Osteocyte (in vitro differentiated cells): ENCODE data around the gene CRB3. TPM values are rescaled to one million over a fixed set of nuclear protein-coding genes. Genes with fewer than 3 reads are reported as not detected.

ENCODE experiments used
- DNase-seq: peaks from one replicate; pipeline ENCODE4 v3.0.0; 2021; ENCODE audit warnings: mixed read lengths; ENCODE audit not compliant: unreplicated experiment; ENCODE audit errors: extremely low spot score
- H3K27ac Mint-ChIP-seq: one replicate; pipeline ENCODE4 v1.8.0; 2021; ENCODE audit warnings: mild to moderate bottlenecking, mixed read lengths; ENCODE audit not compliant: unreplicated experiment
- H3K27me3 Mint-ChIP-seq: one replicate; pipeline ENCODE4 v1.8.0; 2021; ENCODE audit warnings: mixed read lengths; ENCODE audit not compliant: unreplicated experiment
- H3K36me3 Mint-ChIP-seq: one replicate; pipeline ENCODE4 v1.8.0; 2021; ENCODE audit warnings: mixed read lengths; ENCODE audit not compliant: unreplicated experiment
- H3K4me1 Mint-ChIP-seq: one replicate; pipeline ENCODE4 v1.8.0; 2021; ENCODE audit warnings: mixed read lengths; ENCODE audit not compliant: unreplicated experiment
- H3K4me3 Mint-ChIP-seq: one replicate; pipeline ENCODE4 v1.8.0; 2021; ENCODE audit warnings: mild to moderate bottlenecking, moderate library complexity, mixed read lengths; ENCODE audit not compliant: unreplicated experiment
- H3K9me3 Mint-ChIP-seq: one replicate; pipeline ENCODE4 v1.8.0; 2021; ENCODE audit warnings: mixed read lengths; ENCODE audit not compliant: unreplicated experiment
- total RNA-seq: library from RNA; stranded (reverse); gene quantifications from 2 replicates; pipeline ENCODE4 v1.2.1, GENCODE V29; 2021
- TF ChIP-seq, protein P1 (sequence below): fragments of 200-600 bp; sonication (generic); IDR thresholded peaks from 2 replicates; pipeline ENCODE4 v1.5.0; 2021; ENCODE audit warnings: antibody characterized with exemption, mild to moderate bottlenecking, moderate library complexity

CRB3 gene
- total RNA-seq, 1 donor from 2014 or later: not detected

DNA sequence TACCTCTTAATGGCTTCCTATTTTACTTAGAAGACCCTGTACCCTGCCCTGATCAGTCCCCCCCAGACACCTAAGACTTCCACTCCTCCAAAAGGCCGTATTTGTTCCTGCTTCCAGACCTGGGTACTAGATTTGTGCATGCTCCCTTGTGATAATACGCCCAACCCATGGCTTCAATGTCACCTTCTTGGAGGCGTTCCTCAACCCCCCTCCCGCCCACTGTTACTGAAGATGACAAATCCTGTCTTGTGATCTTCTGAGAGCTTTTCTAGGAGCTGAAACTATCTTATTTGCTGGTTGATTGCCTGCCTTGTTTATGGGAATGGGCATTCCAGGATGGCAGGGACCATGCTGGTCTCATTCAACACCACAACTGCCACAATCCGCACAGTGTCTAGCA, 13.9 kb upstream of the CRB3 start:
- Mint-ChIP-seq H3K9me3 (peaks cover 8% of the 10 kb centered on the region), H3K36me3 (peaks cover 50% of the 10 kb centered on the region), H3K27me3 (no peaks in the 10 kb centered on the region), H3K4me1 (no peaks in the 10 kb centered on the region), H3K27ac (no peak overlapping the region), H3K4me3 (no peak overlapping the region)
- TF ChIP-seq, protein P1, sequence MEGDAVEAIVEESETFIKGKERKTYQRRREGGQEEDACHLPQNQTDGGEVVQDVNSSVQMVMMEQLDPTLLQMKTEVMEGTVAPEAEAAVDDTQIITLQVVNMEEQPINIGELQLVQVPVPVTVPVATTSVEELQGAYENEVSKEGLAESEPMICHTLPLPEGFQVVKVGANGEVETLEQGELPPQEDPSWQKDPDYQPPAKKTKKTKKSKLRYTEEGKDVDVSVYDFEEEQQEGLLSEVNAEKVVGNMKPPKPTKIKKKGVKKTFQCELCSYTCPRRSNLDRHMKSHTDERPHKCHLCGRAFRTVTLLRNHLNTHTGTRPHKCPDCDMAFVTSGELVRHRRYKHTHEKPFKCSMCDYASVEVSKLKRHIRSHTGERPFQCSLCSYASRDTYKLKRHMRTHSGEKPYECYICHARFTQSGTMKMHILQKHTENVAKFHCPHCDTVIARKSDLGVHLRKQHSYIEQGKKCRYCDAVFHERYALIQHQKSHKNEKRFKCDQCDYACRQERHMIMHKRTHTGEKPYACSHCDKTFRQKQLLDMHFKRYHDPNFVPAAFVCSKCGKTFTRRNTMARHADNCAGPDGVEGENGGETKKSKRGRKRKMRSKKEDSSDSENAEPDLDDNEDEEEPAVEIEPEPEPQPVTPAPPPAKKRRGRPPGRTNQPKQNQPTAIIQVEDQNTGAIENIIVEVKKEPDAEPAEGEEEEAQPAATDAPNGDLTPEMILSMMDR: no peak
- no peak for DNase-seq

- H3K27me3 Mint-ChIP-seq: no peaks in the 10 kb centered on the region
- H3K4me1 Mint-ChIP-seq: no peaks in the 10 kb centered on the region
- H3K9me3 Mint-ChIP-seq: peaks cover 8% of the 10 kb centered on the region
- TF ChIP-seq, protein P1: no peak
- no peak overlapping the region for H3K4me3 Mint-ChIP-seq
- H3K36me3 Mint-ChIP-seq: peaks cover 48% of the 10 kb centered on the region
- no peak for DNase-seq
- H3K27ac Mint-ChIP-seq: no peak overlapping the region
Observed at GRCh38 chr19:6451583-6452222, 12.4 kb upstream of the CRB3 start.

DNA sequence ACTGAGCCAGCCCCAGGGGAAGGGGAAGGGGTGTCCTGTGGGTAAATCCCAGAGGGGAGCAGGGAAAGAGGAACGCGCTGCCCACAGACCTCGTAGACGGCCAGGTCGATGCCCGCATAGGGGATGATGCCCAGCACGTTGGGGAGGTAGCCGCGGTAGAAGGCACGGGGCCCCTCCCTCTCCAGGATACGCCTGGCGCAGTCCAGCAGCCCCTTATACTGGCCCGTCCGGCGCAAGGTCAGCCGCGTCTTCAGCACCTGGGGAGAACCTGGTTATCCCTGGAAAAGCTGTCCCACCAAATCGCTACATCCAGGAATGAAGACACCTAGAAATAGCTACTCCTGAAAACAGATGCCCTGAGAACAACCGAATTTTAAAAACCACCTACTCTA, 11.9 kb upstream of the CRB3 start:
- Mint-ChIP-seq H3K9me3 (peaks cover 8% of the 10 kb centered on the region), H3K36me3 (peaks cover 46% of the 10 kb centered on the region), H3K4me1 (no peaks in the 10 kb centered on the region), H3K27ac (no peak overlapping the region), H3K27me3 (no peaks in the 10 kb centered on the region), H3K4me3 (no peak overlapping the region)
- DNase-seq: no peak
- TF ChIP-seq, protein P1: no peak

DNA sequence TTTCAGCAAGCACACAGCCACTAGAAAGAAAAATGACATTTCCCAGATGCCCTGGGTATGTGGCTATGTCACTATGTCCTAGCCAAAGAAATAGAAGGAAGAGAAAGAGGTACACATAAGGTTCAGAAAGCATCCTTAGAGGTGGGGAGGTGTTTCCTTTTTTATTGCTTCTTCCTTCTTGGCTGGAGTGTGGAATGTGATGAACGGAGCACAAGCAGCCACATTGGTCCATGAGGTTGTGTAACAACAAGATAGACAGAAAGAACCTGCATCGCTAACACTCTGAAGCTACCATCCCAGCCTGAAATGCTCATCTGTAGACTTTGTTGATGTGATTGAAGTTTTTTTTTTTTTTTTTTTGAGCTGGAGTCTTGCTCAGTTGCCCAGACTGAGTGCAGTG, 11.2 kb upstream of the CRB3 start:
- H3K4me3 Mint-ChIP-seq: no peak overlapping the region
- H3K27me3 Mint-ChIP-seq: no peaks in the 10 kb centered on the region
- H3K9me3 Mint-ChIP-seq: peaks cover 8% of the 10 kb centered on the region
- no peak for DNase-seq
- peaks cover 46% of the 10 kb centered on the region for H3K36me3 Mint-ChIP-seq
- H3K4me1 Mint-ChIP-seq: peaks cover under 1% of the 10 kb centered on the region
- H3K27ac Mint-ChIP-seq: no peak overlapping the region
- TF ChIP-seq, protein P1: no peak

GRCh38 chr19:6453951-6454565, 10.0 kb upstream of the CRB3 start:
- no peak for DNase-seq
- Mint-ChIP-seq H3K4me3 (no peak overlapping the region), H3K27ac (no peak overlapping the region), H3K27me3 (no peaks in the 10 kb centered on the region), H3K4me1 (peaks cover 11% of the 10 kb centered on the region), H3K36me3 (peaks cover 46% of the 10 kb centered on the region), H3K9me3 (peaks cover 8% of the 10 kb centered on the region)
- TF ChIP-seq, protein P1: no peak
